Vagina (tissue), 2 donors: ENCODE data around the gene GPR35.

ENCODE experiments used
- POLR2A ChIP-seq, 2 donors: fragments of 450-650 bp; IDR thresholded peaks; one replicate each; pipeline ENCODE4 v1.6.1; 2017; ENCODE audit warnings: antibody characterized with exemption in 2 of 2, mild to moderate bottlenecking in 2 of 2, moderate library complexity in 2 of 2
- POLR2AphosphoS5 ChIP-seq, 2 donors: sonication (generic); formaldehyde crosslinking; IDR thresholded peaks; one replicate each; pipeline ENCODE4 v1.9.0; 2017; ENCODE audit warnings: antibody characterized with exemption in 2 of 2, mild to moderate bottlenecking in 2 of 2, low read depth in 1 of 2; ENCODE audit not compliant: insufficient read depth in 1 of 2
- TF ChIP-seq, protein P1 (sequence below), 3 experiments: fragments of 450-650 bp in 2 of 3; fragments of 200-600 bp in 1 of 3; sonication (generic) in 1 of 3; IDR thresholded peaks; one replicate each; pipeline ENCODE4 v1.5.1; 2017 to 2019; ENCODE audit warnings: antibody characterized with exemption in 3 of 3, mild to moderate bottlenecking in 2 of 3, moderate library complexity in 2 of 3

DNA sequence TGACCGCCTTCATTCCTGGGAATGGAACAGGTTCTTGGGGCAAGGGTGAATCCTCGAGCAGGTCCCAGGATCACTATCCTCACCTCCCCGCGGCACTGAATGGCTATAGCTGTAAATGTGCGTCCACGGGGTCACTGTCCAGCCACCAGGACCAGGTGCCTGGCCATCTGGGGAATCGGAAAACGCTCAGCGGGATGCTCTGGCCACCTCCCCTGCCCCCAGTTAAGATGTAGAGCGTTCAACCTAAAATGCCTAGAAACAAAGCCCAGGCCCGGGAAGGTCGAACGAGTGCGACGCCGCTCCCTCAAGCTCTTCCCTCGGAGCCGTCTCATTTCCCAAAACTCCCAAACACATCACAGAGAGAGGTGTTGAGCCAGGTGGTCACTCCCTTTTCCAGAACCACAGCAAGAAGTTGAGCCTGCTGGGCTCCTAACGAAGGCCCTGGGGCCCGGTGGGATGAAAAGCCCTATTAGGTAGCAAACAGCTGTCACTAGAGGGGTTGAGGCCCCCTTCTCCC is 39.5 kb upstream of the GPR35 start:
- TF ChIP-seq, protein P1, sequence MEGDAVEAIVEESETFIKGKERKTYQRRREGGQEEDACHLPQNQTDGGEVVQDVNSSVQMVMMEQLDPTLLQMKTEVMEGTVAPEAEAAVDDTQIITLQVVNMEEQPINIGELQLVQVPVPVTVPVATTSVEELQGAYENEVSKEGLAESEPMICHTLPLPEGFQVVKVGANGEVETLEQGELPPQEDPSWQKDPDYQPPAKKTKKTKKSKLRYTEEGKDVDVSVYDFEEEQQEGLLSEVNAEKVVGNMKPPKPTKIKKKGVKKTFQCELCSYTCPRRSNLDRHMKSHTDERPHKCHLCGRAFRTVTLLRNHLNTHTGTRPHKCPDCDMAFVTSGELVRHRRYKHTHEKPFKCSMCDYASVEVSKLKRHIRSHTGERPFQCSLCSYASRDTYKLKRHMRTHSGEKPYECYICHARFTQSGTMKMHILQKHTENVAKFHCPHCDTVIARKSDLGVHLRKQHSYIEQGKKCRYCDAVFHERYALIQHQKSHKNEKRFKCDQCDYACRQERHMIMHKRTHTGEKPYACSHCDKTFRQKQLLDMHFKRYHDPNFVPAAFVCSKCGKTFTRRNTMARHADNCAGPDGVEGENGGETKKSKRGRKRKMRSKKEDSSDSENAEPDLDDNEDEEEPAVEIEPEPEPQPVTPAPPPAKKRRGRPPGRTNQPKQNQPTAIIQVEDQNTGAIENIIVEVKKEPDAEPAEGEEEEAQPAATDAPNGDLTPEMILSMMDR (IDR thresholded peaks at IDR 0.05), result no peak
- TF ChIP-seq POLR2AphosphoS5 (IDR thresholded peaks at IDR 0.05; ENCODE audit: insufficient read depth in 1 of 2, low read depth in 1 of 2) (no peak), POLR2A (IDR thresholded peaks at IDR 0.05) (no peak)
